ENCODE measurements around the gene PTPN23.

PTPN23 gene

DNA sequence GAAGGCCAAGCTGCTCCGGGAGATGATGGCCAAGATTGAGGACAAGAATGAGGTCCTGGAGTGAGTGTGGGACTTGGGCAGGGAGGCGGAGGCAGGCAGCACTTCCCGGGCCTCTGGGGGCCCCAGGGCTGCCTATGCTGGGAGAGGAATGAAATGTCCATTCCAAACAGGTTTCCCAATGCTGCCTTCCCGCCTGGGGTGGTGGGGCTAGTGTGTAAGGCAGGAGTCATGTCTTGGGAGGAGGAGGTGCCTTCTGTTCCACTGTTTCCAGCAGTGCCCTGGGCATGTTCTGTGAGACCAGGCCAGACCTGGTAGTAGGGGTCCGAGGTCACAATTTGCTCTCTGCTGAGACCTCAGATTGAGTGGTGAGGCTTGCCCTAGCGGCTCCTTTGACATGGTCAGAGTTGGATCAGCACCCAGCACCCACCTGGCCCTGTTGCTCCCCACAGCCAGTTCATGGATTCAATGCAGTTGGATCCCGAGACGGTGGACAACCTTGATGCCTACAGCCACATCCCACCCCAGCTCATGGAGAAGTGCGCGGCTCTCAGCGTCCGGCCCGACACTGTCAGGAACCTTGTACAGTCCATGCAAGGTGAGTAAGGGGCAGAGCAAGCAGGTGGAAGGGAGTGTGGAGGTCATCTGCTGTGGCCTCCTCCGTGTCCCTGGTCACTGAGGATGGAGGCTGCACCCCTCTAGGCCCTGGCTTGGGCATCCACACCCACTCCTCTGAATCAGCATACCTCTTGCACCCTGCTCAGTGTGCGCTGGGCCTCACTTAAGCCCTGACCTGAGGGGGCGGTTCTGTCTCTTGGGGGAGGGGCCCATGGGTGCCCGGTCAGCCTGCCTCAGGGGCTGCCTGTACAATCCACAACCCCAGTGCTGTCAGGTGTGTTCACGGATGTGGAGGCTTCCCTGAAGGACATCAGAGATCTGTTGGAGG is 27.3 kb downstream of the PTPN23 start:
- TF ChIP-seq GATA3 (IDR thresholded peaks at IDR 0.05; ENCODE audit: low read depth, low read length) (no peak), GATA2 (IDR thresholded peaks at IDR 0.05; ENCODE audit: low read depth, low read length) (no peak)

DNA sequence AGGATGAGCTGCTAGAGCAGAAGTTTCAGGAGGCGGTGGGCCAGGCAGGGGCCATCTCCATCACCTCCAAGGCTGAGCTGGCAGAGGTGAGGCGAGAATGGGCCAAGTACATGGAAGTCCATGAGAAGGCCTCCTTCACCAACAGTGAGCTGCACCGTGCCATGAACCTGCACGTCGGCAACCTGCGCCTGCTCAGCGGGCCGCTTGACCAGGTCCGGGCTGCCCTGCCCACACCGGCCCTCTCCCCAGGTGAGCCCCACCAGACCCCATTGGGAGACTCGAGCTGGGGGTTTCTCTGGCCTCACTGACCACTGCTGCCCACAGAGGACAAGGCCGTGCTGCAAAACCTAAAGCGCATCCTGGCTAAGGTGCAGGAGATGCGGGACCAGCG is 28.0 kb downstream of the PTPN23 start:
- no peak for TF ChIP-seq GATA3 (IDR thresholded peaks at IDR 0.05; ENCODE audit: low read depth, low read length)
- TF ChIP-seq GATA2 (IDR thresholded peaks at IDR 0.05; ENCODE audit: low read depth, low read length), result no peak

DNA sequence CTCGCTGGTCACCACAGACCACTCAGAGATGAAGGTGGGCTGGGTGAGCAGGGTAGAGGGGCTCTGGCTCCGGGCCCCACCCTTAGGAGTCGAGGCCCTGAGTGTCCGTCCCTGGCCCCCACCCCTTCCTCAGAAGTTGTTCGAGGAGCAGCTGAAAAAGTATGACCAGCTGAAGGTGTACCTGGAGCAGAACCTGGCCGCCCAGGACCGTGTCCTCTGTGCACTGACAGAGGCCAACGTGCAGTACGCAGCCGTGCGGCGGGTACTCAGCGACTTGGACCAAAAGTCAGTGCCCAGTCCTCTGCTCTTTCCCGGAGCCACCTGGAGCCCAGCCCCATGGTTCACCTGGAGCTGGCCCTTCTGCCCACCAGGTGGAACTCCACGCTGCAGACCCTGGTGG is 28.5 kb downstream of the PTPN23 start:
- TF ChIP-seq GATA3 (IDR thresholded peaks at IDR 0.05; ENCODE audit: low read depth, low read length), result no peak
- TF ChIP-seq GATA2 (IDR thresholded peaks at IDR 0.05; ENCODE audit: low read depth, low read length), result no peak

DNA sequence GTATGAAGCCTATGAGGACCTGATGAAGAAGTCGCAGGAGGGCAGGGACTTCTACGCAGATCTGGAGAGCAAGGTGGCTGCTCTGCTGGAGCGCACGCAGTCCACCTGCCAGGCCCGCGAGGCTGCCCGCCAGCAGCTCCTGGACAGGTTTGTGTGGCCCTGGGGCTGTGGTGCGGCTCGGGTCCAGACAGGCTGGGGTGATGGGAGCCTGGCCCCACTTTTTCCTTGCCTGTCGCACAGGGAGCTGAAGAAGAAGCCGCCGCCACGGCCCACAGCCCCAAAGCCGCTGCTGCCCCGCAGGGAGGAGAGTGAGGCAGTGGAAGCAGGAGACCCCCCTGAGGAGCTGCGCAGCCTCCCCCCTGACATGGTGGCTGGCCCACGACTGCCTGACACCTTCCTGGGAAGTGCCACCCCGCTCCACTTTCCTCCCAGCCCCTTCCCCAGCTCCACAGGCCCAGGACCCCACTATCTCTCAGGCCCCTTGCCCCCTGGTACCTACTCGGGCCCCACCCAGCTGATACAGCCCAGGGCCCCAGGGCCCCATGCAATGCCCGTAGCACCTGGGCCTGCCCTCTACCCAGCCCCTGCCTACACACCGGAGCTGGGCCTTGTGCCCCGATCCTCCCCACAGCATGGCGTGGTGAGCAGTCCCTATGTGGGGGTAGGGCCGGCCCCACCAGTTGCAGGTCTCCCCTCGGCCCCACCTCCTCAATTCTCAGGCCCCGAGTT is 29.0 kb downstream of the PTPN23 start:
- TF ChIP-seq GATA3 (IDR thresholded peaks at IDR 0.05; ENCODE audit: low read depth, low read length) (no peak), GATA2 (IDR thresholded peaks at IDR 0.05; ENCODE audit: low read depth, low read length) (no peak)

DNA sequence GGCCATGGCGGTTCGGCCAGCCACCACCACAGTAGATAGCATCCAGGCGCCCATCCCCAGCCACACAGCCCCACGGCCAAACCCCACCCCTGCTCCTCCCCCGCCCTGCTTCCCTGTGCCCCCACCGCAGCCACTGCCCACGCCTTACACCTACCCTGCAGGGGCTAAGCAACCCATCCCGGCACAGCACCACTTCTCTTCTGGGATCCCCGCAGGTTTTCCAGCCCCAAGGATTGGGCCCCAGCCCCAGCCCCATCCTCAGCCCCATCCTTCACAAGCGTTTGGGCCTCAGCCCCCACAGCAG is 29.5 kb downstream of the PTPN23 start:
- no peak for TF ChIP-seq GATA2 (IDR thresholded peaks at IDR 0.05; ENCODE audit: low read depth, low read length)
- TF ChIP-seq GATA3 (IDR thresholded peaks at IDR 0.05; ENCODE audit: low read depth, low read length), result no peak

DNA sequence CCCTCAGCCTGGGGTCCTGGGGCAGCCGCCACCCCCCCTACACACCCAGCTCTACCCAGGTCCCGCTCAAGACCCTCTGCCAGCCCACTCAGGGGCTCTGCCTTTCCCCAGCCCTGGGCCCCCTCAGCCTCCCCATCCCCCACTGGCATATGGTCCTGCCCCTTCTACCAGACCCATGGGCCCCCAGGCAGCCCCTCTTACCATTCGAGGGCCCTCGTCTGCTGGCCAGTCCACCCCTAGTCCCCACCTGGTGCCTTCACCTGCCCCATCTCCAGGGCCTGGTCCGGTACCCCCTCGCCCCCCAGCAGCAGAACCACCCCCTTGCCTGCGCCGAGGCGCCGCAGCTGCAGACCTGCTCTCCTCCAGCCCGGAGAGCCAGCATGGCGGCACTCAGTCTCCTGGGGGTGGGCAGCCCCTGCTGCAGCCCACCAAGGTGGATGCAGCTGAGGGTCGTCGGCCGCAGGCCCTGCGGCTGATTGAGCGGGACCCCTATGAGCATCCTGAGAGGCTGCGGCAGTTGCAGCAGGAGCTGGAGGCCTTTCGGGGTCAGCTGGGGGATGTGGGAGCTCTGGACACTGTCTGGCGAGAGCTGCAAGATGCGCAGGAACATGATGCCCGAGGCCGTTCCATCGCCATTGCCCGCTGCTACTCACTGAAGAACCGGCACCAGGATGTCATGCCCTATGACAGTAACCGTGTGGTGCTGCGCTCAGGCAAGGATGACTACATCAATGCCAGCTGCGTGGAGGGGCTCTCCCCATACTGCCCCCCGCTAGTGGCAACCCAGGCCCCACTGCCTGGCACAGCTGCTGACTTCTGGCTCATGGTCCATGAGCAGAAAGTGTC is 30.2 kb downstream of the PTPN23 start:
- TF ChIP-seq GATA3 (IDR thresholded peaks at IDR 0.05; ENCODE audit: low read depth, low read length) (no peak), GATA2 (IDR thresholded peaks at IDR 0.05; ENCODE audit: low read depth, low read length) (no peak)

DNA sequence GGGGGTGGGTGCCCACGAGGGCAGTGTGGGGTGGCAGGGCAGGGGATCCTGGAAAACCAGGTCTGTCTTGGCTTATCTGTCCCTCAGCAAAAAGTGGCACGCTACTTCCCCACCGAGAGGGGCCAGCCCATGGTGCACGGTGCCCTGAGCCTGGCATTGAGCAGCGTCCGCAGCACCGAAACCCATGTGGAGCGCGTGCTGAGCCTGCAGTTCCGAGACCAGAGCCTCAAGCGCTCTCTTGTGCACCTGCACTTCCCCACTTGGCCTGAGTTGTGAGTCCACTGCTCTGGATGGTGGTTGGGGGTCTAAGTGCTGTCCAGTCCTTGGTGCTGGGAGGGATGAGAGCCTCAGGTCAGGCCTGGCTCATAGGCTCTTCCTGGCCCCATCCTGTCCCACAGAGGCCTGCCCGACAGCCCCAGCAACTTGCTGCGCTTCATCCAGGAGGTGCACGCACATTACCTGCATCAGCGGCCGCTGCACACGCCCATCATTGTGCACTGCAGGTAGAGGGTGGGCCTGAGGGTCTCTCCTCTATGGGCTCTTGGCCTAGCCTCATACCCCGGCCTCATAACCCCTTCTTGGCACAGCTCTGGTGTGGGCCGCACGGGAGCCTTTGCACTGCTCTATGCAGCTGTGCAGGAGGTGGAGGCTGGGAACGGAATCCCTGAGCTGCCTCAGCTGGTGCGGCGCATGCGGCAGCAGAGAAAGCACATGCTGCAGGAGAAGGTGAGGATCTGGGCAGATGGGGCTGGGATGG is 31.1 kb downstream of the PTPN23 start:
- TF ChIP-seq GATA3 (IDR thresholded peaks at IDR 0.05; ENCODE audit: low read depth, low read length), result no peak
- TF ChIP-seq GATA2 (IDR thresholded peaks at IDR 0.05; ENCODE audit: low read depth, low read length), result no peak

DNA sequence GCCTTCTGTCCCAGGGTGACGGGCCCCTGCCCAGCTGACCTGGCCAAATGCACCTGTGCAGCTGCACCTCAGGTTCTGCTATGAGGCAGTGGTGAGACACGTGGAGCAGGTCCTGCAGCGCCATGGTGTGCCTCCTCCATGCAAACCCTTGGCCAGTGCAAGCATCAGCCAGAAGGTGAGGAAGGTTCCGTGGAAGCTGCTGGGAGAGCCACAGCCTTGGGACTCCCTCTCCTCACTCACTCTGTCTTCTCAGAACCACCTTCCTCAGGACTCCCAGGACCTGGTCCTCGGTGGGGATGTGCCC is 31.6 kb downstream of the PTPN23 start:
- TF ChIP-seq GATA2 (IDR thresholded peaks at IDR 0.05; ENCODE audit: low read depth, low read length) (no peak), GATA3 (IDR thresholded peaks at IDR 0.05; ENCODE audit: low read depth, low read length) (no peak)

DNA sequence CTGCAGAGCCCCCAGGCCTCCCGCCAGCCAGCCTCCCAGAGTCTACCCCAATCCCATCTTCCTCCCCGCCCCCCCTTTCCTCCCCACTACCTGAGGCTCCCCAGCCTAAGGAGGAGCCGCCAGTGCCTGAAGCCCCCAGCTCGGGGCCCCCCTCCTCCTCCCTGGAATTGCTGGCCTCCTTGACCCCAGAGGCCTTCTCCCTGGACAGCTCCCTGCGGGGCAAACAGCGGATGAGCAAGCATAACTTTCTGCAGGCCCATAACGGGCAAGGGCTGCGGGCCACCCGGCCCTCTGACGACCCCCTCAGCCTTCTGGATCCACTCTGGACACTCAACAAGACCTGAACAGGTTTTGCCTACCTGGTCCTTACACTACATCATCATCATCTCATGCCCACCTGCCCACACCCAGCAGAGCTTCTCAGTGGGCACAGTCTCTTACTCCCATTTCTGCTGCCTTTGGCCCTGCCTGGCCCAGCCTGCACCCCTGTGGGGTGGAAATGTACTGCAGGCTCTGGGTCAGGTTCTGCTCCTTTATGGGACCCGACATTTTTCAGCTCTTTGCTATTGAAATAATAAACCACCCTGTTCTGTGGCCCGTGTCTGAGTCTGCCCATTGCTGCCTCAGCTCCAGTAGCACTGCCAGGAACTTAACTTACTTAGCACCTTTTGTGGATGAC is 32.2 kb downstream of the PTPN23 start:
- TF ChIP-seq GATA3 (IDR thresholded peaks at IDR 0.05; ENCODE audit: low read depth, low read length), result no peak
- TF ChIP-seq GATA2 (IDR thresholded peaks at IDR 0.05; ENCODE audit: low read depth, low read length), result no peak

DNA sequence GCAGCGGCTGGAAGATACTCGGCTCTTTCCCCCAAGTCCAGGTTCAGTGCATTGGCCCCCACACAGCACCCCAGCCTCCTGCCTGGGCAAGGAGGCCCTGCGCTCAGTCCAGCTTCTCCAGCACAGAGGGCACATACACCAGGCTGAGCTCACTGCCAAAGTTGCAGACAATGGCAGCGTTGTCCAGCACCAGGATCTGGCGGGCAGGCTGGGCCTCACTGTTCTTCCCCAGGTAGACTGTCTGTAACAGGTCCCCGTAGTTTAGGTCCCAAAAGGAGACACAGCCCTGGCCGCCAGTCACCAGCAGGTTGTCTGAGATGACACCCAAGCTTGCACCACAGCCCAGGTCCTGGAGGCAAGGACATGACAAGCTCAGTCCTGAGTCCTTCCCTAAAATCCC is 32.9 kb downstream of the PTPN23 start:
- TF ChIP-seq GATA3 (IDR thresholded peaks at IDR 0.05; ENCODE audit: low read depth, low read length) (no peak), GATA2 (IDR thresholded peaks at IDR 0.05; ENCODE audit: low read depth, low read length) (no peak)

DNA sequence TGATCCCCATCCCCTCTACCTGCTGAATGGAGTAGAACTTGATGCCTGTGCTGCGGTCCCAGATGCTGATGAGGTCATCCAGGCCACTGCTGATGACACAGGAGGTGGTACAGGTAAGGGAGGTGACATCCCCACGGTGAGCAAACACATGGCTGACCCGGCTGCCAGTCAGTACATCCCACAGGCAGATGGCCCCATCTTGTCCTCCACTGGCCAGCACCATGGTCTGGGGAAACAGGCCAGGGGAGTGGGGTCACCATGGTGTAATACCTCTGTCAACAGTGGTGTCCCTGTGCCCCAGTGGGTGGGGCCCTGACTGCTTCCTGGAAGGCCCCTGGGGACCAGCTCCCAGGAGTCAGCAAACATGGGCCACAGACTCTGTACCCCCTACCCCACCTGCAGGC is 33.3 kb downstream of the PTPN23 start:
- no peak for TF ChIP-seq GATA3 (IDR thresholded peaks at IDR 0.05; ENCODE audit: low read depth, low read length)
- no peak for TF ChIP-seq GATA2 (IDR thresholded peaks at IDR 0.05; ENCODE audit: low read depth, low read length)

DNA sequence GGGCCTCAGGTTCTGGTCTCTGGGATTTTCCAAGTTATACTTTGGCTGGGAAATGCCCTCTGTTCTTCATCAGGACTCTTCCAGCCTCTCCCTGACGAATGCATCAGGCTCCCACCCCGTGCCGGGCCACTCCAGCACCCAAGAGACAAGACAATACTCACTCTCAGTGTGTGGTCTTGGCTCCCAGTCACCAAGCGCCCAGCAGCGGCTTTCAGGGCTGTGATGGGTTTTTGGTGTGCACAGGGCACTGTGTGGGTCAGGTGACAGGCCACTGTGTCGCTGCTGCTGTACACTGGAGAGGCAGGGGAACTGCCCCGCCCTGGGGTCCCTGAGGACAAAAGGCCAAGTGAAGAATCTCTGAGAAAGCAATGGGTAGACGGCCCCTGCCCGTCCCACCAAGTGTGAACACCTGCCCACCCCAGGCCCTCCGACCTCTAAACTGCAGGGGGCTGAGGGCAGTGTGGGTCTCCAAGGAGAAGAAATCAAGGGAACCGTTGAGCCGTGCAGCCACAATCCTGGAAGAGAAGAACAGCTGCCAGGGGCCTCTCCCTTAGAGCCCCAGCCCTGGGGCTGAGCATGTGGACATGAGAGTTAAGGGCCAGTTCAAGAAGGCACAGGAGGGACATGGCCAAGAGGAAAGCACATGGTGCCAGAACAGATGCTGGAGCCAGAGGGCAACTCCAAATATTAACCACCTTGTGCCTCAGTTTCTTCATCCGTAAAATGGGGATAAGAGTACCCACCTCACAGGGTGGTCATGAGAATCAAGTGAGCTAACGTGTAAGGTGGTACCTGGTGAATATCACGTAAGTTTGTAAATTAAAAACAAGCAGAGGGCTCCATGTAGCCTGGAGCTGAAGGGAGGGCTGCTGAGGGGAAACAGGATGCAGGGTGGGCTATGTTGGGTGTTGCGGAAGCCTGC is 34.1 kb downstream of the PTPN23 start:
- TF ChIP-seq GATA2 (IDR thresholded peaks at IDR 0.05; ENCODE audit: low read depth, low read length), result no peak
- TF ChIP-seq GATA3 (IDR thresholded peaks at IDR 0.05; ENCODE audit: low read depth, low read length), result no peak
